GM12891 (cell line): ENCODE results near the gene LTBR.

ENCODE experiments used
- POLR2A ChIP-seq: IDR thresholded peaks from 2 replicates; pipeline ENCODE4 v1.6.1; 2011; ENCODE audit warnings: low read depth, low read length, control low read depth
- POLR2AphosphoS5 ChIP-seq: IDR thresholded peaks from 2 replicates; pipeline ENCODE4 v1.6.1; 2011; ENCODE audit warnings: low read depth, low read length, control low read depth

- TF ChIP-seq POLR2A (no peak), POLR2AphosphoS5 (no peak)
Observed at GRCh38 chr12:6363330-6364043, 20.5 kb upstream of the LTBR start.
